K562 (cell line): ENCODE results near the gene SCIN. TPM values are rescaled to one million over a fixed set of nuclear protein-coding genes. Genes with fewer than 3 reads are reported as not detected.

ENCODE experiments used
- CREM ChIP-seq: IDR thresholded peaks from 2 replicates; pipeline ENCODE4 v1.6.1; 2014; ENCODE audit warnings: antibody characterized with exemption, low read depth
- DMBX1 ChIP-seq: fragments of 250-450 bp; sonication (Bioruptor Pico); IDR thresholded peaks from 2 replicates; pipeline ENCODE4 v1.8.0; 2022; ENCODE audit warnings: inconsistent platforms, mild to moderate bottlenecking, moderate library complexity, borderline replicate concordance
- ELF2 ChIP-seq: fragments of 250-450 bp; sonication (Bioruptor Pico); IDR thresholded peaks from 2 replicates; pipeline ENCODE4 v1.5.0; 2021; ENCODE audit warnings: mild to moderate bottlenecking
- FOXO4 ChIP-seq: fragments of 450-650 bp; formaldehyde crosslinking; IDR thresholded peaks from 2 replicates; pipeline ENCODE4 v1.4.0; 2020; ENCODE audit warnings: mild to moderate bottlenecking, moderate library complexity
- GATA2 ChIP-seq: sonication (generic); formaldehyde crosslinking; IDR thresholded peaks from 2 replicates; pipeline ENCODE4 v1.4.0; 2020; ENCODE audit warnings: mild to moderate bottlenecking, missing genetic modification reagents
- GTF2E2 ChIP-seq: fragments of 200-800 bp; sonication (Bioruptor generic); IDR thresholded peaks from 2 replicates; pipeline ENCODE4 v1.6.1; 2016; ENCODE audit warnings: missing genetic modification characterization, missing compliant biosample characterization
- MBD2 ChIP-seq: sonication (generic); IDR thresholded peaks from 2 replicates; pipeline ENCODE4 v1.6.1; 2016; ENCODE audit warnings: low read depth, borderline replicate concordance
- MGA ChIP-seq: fragments of 450-650 bp; IDR thresholded peaks from 2 replicates; pipeline ENCODE4 v1.6.1; 2016; ENCODE audit warnings: mild to moderate bottlenecking, moderate library complexity
- NCOA1 ChIP-seq: fragments of 450-650 bp; IDR thresholded peaks from 2 replicates; pipeline ENCODE4 v1.6.1; 2016; ENCODE audit warnings: low read depth
- PCBP1 ChIP-seq: fragments of 200-400 bp; formaldehyde crosslinking; IDR thresholded peaks from 2 replicates; pipeline ENCODE4 v1.6.1; 2018; ENCODE audit warnings: mild to moderate bottlenecking, low read depth, low read length; ENCODE audit not compliant: poor library complexity, severe bottlenecking
- RB1 ChIP-seq: fragments of 450-650 bp; IDR thresholded peaks from 2 replicates; pipeline ENCODE4 v1.6.1; 2017; ENCODE audit warnings: low read depth, mild to moderate bottlenecking
- ZNF511 ChIP-seq: sonication (generic); formaldehyde crosslinking; IDR thresholded peaks from 2 replicates; pipeline ENCODE4 v1.8.0; 2022; ENCODE audit warnings: mild to moderate bottlenecking, missing genetic modification reagents
- ZSCAN29 ChIP-seq: fragments of 450-650 bp; IDR thresholded peaks from 2 replicates; pipeline ENCODE4 v1.6.1; 2017
- polyA plus RNA-seq, 8 experiments: library from polyadenylated mRNA; depleted of rRNA in 4 of 8; stranded (reverse) in 5 of 8; unstranded in 3 of 8; fragments of >200 nt; fragmentation: Nextera tagmentation in 2 of 8; fragmentation: Illumina TruSeq in 1 of 8; extraction: Ambion mirVana in 2 of 8; extraction: Trizol in 1 of 8; gene quantifications; 2 replicates each; pipeline versions ENCODE4 v1.2.1 to v1.2.3, GENCODE V29; 2011 to 2014; ENCODE audit warnings: inconsistent platforms in 1 of 8, missing spikeins in 1 of 8
- total RNA-seq, 7 experiments: library from RNA; depleted of rRNA in 6 of 7; stranded (reverse); fragments of >200 nt in 6 of 7; fragmentation: Illumina TruSeq in 2 of 7; extraction: Trizol in 2 of 7; gene quantifications; 2 replicates each; pipeline versions ENCODE4 v1.2.1 to v1.2.3, GENCODE V29; 2011 to 2021; ENCODE audit warnings: low replicate concordance in 1 of 7
- TF ChIP-seq, protein P1 (sequence below): sonication (generic); formaldehyde crosslinking; IDR thresholded peaks from 2 replicates; pipeline ENCODE4 v1.9.0; 2022; ENCODE audit warnings: mild to moderate bottlenecking, missing genetic modification reagents

SCIN gene
- total and polyA plus RNA-seq, 9 of the 15 experiments (the other 6 are each of a cell fraction or from before 2014, with no cell fraction given) = 0.67 to 18.2 (median 10.6) TPM

- TF ChIP-seq MGA (peak; percentile 37; the same call in 1 of the 2 replicates), CREM (peak; percentile 53), DMBX1 (peak; percentile 67; the same call in 1 of the 2 replicates), MBD2 (0 out of 2 replicates have a peak, but pooled peaks have one; percentile 24), PCBP1 (no peak), RB1 (no peak; the same call in 1 of the 2 replicates), GTF2E2 (tag) (no peak), ELF2 (CRISPR knock-in tag) (no peak), NCOA1 (peak; percentile 35; the same call in 1 of the 2 replicates), FOXO4 (CRISPR knock-in tag) (no peak), GATA2 (CRISPR knock-in tag) (peak; percentile 27; the same call in 1 of the 2 replicates), ZSCAN29 (no peak), ZNF511 (no peak)
- TF ChIP-seq, protein P1, sequence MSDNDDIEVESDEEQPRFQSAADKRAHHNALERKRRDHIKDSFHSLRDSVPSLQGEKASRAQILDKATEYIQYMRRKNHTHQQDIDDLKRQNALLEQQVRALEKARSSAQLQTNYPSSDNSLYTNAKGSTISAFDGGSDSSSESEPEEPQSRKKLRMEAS (CRISPR knock-in tag) = no peak
These were observed 77.1 kb downstream of the SCIN start (continued) for GRCh38 chr7:12647364-12648219.
